NCI-H128 (cell line): ENCODE results near the gene REG1A.

Experiments used
- DNase-seq: peaks from one replicate; lab custom pipeline; 2025; ENCODE audit not compliant: unreplicated experiment; lab: John Stamatoyannopoulos, UW

Gene REG1A

DNA sequence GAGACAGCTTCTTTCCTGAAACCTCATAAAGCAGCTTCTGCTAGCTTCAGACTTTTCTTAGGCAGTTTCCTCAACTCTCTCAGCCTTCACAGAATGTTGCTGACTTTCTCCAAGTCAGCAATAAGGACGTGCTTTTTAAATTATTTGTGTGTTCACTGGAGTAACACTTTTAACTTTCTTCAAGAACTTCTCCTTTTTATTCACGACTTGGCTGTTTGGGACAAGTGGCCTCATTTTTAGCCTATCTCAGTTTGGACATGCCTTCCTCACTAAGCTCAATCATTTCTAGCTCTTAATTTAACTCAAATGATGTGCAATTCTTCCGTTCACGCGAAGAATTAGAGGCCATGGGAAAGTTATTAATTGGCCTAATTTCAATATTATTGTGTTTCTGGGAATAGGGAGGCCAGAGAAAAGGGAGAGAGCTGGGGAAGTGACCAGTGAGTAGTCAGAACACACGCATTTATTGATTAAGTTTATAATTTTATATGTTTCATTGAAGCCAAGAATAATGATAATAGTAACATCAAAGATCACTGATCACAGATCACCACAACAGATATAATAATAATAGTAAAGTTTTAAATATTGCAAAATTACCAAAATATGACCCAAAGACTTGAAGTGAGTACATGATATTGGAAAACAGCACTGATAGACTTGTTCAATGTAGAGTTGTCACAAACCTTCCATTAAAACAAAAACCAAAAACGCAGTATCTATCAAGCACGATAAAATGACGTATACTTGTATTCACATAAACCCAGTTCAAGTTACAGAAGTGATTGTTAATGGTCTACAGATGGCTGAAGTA lies 4.8 kb downstream of the REG1A start:
- no peak for DNase-seq

DNA sequence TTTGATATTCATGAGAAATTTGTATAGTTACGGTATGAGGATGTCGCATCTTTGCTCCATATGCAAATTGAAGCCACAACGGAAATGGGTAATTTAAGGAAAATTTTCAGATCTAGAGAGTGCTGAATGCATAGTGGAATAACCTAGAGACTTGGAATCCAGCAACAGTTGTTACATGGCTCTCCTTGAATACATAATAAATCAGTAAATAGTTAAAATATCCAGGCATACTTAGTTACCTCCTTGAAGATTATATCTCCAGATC lies 5.4 kb downstream of the REG1A start:
- DNase-seq = no peak

- no peak for DNase-seq
Observed at GRCh38 chr2:79128406-79128805, 8.1 kb downstream of the REG1A start.

DNA sequence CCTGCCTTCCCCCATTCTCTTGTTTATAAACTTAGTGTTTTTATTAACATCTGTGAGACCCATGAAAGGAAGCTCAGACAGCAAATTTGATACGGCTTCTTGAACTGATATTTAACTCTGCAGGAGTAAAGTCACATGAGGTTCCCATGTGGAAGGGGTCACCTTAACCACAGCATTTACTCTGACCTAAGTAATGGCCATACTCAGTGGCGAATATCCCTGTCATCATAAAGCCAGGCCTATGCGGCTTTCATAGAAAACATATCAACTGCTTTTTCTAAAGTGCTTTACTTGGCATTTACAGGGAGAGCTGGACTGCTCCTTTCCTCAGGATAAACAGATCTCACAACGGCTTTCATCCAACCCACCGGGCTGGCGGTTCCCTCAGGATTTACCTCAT lies 9.0 kb downstream of the REG1A start:
- no peak for DNase-seq

DNA sequence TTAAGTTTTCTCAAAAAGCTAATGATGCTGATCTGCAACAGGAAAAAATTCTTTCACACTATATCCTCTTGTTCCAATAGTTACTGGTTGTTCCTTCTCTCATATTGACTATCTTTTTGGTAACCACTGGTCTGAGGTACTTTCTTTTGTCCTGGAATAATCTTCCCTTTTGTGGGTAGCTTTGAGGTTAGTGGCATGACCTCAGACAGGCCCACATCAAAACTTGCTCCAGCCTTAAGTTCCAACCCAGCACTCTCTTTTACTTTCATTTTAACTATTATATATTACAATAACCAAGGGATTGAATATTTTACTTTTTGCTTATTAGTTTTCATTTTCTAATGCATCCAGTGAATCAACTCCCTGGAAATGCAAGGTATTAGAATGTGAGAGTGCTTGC lies 9.5 kb downstream of the REG1A start:
- DNase-seq = no peak

DNA sequence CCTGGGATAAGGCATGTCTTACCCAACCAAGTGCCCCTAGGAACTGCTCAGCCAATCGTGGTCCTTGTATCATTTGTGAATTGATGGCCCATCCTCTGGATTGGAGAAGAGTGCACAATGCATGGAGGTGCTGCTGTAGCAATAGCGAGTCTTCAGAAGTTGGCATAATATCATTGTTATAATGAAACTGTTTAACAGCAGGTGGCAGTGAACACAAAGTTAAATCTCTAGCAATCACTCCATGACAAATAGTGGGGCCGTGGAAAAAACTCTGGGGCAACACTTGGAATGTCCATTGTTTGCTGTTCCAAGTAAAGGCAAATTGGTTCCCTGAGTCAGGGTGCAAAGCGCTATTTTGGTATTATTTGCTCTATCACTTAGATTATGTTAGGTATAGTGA lies 11.4 kb downstream of the REG1A start:
- DNase-seq = no peak

GRCh38 chr2:79138385-79138784 lies 18.1 kb downstream of the REG1A start:
- DNase-seq = no peak

DNA sequence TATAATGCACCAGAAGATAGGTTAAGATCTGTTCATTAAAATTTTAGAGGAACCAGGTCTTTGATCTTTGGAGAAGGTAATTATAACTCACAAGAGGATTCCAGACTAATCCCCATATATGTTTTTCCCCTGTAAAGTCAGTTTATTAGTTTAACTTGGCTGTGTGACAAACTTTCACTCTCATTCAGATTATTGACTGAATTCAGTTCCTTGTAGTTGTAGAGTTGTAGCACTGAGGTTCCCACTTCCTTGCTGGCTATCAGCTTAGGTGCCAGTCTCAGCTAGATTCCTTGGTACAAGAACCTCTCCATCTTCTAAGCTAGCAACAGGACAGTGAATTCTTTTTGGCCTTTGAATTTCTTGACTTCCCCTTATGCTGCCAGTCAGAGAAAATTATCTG lies 19.1 kb downstream of the REG1A start:
- DNase-seq = no peak

DNA sequence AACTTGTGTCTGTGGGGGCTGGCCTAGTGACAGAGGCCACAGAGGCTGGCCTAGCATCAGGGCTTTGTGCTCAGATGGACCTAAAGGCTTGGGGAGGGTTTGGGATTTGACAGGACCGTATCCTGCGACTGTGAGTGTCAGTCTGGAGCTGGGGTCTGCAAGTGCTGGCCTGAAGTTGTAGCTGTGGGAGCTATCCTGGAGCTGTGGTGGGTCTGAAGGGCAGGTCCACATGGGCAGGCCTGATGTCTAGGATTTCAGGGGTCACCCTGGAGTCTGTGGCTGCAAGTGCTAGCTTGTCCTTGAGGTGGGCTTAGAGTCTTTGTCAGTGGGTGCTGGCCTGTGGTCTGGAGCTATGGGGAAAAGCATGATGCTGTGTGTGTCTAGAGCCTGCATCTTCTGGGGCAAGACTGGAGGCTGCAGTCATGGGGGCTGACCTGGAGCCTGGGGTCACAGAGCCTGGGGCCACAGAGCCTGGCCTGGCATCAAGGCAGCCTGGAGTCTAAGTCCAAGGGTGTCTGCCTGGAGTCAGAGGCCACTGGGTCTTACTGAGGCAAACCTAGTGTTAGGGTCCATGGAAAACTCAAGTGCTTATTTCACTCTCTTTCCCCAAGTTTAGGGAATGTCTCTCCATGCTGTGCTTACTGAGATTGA lies 35.7 kb downstream of the REG1A start:
- DNase-seq = no peak

DNA sequence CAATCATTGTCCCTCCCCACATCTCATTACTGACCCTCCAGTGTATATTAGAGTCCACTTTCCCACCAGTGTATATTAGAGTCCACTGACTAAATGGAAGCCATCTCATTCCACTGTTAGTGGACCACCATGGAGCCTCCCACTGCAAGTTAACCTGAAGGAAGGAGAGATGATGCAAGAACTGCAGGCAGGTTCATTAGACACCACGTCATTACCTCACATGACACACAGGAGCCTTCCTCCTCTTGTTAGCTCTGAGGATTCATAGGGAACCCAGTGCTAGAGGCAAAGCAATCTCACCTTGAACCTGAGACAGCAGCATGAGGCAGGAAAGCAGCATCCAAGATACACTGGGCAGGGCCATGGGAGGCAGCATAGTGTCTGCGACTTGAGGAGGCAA lies 38.7 kb downstream of the REG1A start:
- DNase-seq = no peak

- no peak for DNase-seq
Observed at GRCh38 chr2:79159653-79160052, 39.4 kb downstream of the REG1A start, which contains the start of gene REG3A. TSS of gene REG3A (minus strand) at chr2:79159753. CDS start at chr2:79159405, 348 bp downstream.

GRCh38 chr2:79162132-79162531 lies 41.8 kb downstream of the REG1A start:
- no peak for DNase-seq

- no peak for DNase-seq
Observed at GRCh38 chr2:79162801-79163200, 42.5 kb downstream of the REG1A start.

DNA sequence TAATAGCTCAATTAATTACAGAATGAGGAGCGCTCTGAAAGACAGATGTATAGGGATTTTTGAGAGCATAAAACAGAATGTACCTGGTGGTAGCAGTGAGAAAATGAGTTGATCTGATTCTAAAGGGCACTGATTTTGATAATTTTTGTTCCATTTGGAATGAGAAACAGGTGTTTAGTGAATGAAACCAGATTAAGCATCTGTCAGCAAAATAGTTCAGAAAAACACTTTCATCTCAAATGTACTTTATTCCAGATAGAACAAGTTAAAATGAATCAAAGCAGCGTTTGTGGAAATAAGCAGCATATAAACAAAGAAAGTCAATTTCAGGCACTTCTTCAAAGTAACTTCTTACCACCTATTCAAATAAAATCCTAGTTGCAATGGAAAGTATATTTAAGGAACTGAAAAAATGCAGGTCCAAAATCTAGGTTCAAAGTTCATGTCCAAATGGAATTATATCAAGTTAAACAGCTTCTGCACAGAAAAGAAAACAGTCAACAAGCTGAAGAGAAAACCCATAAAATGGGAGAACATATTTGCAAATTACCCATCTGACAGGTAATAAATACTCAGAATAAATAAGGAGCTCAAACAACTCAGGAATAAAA lies 51.2 kb downstream of the REG1A start:
- no peak for DNase-seq
